HepG2 (cell line): ENCODE data around the gene SNAP23. TPM values are rescaled to one million over a fixed set of nuclear protein-coding genes. Genes with fewer than 3 reads are reported as not detected.

Experiments used
- CCDC6 ChIP-seq: sonication (generic); formaldehyde crosslinking; IDR thresholded peaks from 2 replicates; pipeline ENCODE4 v1.8.1; 2022; ENCODE audit warnings: mild to moderate bottlenecking, missing genetic modification reagents, moderate library complexity
- CEBPG ChIP-seq: IDR thresholded peaks from 2 replicates; pipeline ENCODE4 v1.6.1; 2016
- HHEX ChIP-seq: IDR thresholded peaks from 2 replicates; pipeline ENCODE4 v1.6.1; 2016; ENCODE audit warnings: control low read depth
- KDM3A ChIP-seq: IDR thresholded peaks from 2 replicates; pipeline ENCODE4 v1.6.1; 2018; ENCODE audit warnings: low read depth, missing compliant biosample characterization
- KDM6A ChIP-seq: IDR thresholded peaks from 2 replicates; pipeline ENCODE4 v1.6.1; 2016; ENCODE audit warnings: low read depth
- MIER3 ChIP-seq: IDR thresholded peaks from 2 replicates; pipeline ENCODE4 v1.6.1; 2016; ENCODE audit warnings: missing compliant biosample characterization, borderline replicate concordance
- NR3C1 ChIP-seq: sonication (generic); formaldehyde crosslinking; IDR thresholded peaks from 2 replicates; pipeline ENCODE4 v1.4.0; 2020; ENCODE audit warnings: missing genetic modification reagents
- REPIN1 ChIP-seq: sonication (generic); formaldehyde crosslinking; IDR thresholded peaks from 2 replicates; pipeline ENCODE4 v1.8.0; 2022; ENCODE audit warnings: missing genetic modification reagents, low read depth, mild to moderate bottlenecking, borderline replicate concordance
- SMAD3 ChIP-seq: sonication (generic); formaldehyde crosslinking; IDR thresholded peaks from 2 replicates; pipeline ENCODE4 v1.4.0; 2020; ENCODE audit warnings: missing genetic modification reagents
- STAT5B ChIP-seq: sonication (generic); formaldehyde crosslinking; IDR thresholded peaks from 2 replicates; pipeline ENCODE4 v1.4.0; 2020; ENCODE audit warnings: missing genetic modification reagents
- ZNF230 ChIP-seq: sonication (generic); formaldehyde crosslinking; IDR thresholded peaks from 2 replicates; pipeline ENCODE4 v1.4.0; 2020; ENCODE audit warnings: mild to moderate bottlenecking, missing genetic modification reagents
- ZNF263 ChIP-seq: sonication (generic); formaldehyde crosslinking; IDR thresholded peaks from 2 replicates; pipeline ENCODE4 v1.4.0; 2020; ENCODE audit warnings: missing genetic modification reagents
- ZNF343 ChIP-seq: sonication (generic); formaldehyde crosslinking; IDR thresholded peaks from 2 replicates; pipeline ENCODE4 v1.4.0; 2020; ENCODE audit warnings: mild to moderate bottlenecking, missing genetic modification reagents
- ZNF382 ChIP-seq: sonication (generic); formaldehyde crosslinking; IDR thresholded peaks from 2 replicates; pipeline ENCODE4 v1.5.0; 2020; ENCODE audit warnings: missing genetic modification reagents, mild to moderate bottlenecking, borderline replicate concordance
- ZNF510 ChIP-seq: sonication (generic); formaldehyde crosslinking; IDR thresholded peaks from 2 replicates; pipeline ENCODE4 v1.4.0; 2020; ENCODE audit warnings: low read depth, mild to moderate bottlenecking, missing genetic modification reagents
- ZNF547 ChIP-seq: sonication (generic); formaldehyde crosslinking; IDR thresholded peaks from 2 replicates; pipeline ENCODE4 v1.5.1; 2020; ENCODE audit warnings: mild to moderate bottlenecking, missing genetic modification reagents
- ZNF569 ChIP-seq: sonication (generic); formaldehyde crosslinking; IDR thresholded peaks from 2 replicates; pipeline ENCODE4 v1.5.0; 2020; ENCODE audit warnings: mild to moderate bottlenecking, missing genetic modification reagents, moderate library complexity, borderline replicate concordance
- ZNF574 ChIP-seq: sonication (generic); formaldehyde crosslinking; IDR thresholded peaks from 2 replicates; pipeline ENCODE4 v1.4.0; 2020; ENCODE audit warnings: missing genetic modification reagents
- ZNF614 ChIP-seq: IDR thresholded peaks from 2 replicates; pipeline ENCODE4 v1.6.1; 2018; ENCODE audit warnings: missing biosample characterization, missing genetic modification reagents, inconsistent platforms, borderline replicate concordance
- ZNF639 ChIP-seq: conservative IDR thresholded peaks from 2 replicates; pipeline ENCODE4 v1.6.1; 2018; ENCODE audit warnings: missing genetic modification reagents
- ZNF720 ChIP-seq: sonication (generic); formaldehyde crosslinking; IDR thresholded peaks from 2 replicates; pipeline ENCODE4 v1.4.0; 2020; ENCODE audit warnings: missing genetic modification reagents
- ZNF777 ChIP-seq: sonication (generic); formaldehyde crosslinking; IDR thresholded peaks from 2 replicates; pipeline ENCODE4 v1.4.0; 2020; ENCODE audit warnings: missing genetic modification reagents
- polyA plus RNA-seq, 8 experiments: library from polyadenylated mRNA; depleted of rRNA in 3 of 8; stranded (reverse) in 7 of 8; unstranded in 1 of 8; fragments of >200 nt; fragmentation: Illumina TruSeq in 4 of 8; extraction: Trizol in 4 of 8; gene quantifications; 2 replicates each; pipeline versions ENCODE4 v1.2.1 to v1.2.3, GENCODE V29; 2011 to 2016; ENCODE audit warnings: low read depth in 4 of 8, missing spikeins in 1 of 8, mixed read lengths in 1 of 8; ENCODE audit not compliant: insufficient read depth in 1 of 8
- total RNA-seq, 5 experiments: library from RNA; depleted of rRNA; stranded (reverse); fragments of >200 nt; fragmentation: Illumina TruSeq; extraction: Trizol; gene quantifications; 2 replicates each; pipeline ENCODE4 v1.2.3, GENCODE V29; 2016; ENCODE audit warnings: low read depth in 1 of 5
- TF ChIP-seq, protein P1 (sequence below): sonication (generic); formaldehyde crosslinking; IDR thresholded peaks from 2 replicates; pipeline ENCODE4 v1.8.0; 2022; ENCODE audit warnings: mild to moderate bottlenecking, missing genetic modification reagents; ENCODE audit not compliant: insufficient replicate concordance
- TF ChIP-seq, protein P2 (sequence below): sonication (generic); formaldehyde crosslinking; IDR thresholded peaks from 2 replicates; pipeline ENCODE4 v1.5.0; 2020; ENCODE audit warnings: mild to moderate bottlenecking, missing genetic modification reagents

Gene SNAP23
- total and polyA plus RNA-seq, 2 of the 13 experiments (the other 11 are each of a cell fraction or from before 2014, with no cell fraction given): 37.0 to 101 TPM

- TF ChIP-seq, protein P1, sequence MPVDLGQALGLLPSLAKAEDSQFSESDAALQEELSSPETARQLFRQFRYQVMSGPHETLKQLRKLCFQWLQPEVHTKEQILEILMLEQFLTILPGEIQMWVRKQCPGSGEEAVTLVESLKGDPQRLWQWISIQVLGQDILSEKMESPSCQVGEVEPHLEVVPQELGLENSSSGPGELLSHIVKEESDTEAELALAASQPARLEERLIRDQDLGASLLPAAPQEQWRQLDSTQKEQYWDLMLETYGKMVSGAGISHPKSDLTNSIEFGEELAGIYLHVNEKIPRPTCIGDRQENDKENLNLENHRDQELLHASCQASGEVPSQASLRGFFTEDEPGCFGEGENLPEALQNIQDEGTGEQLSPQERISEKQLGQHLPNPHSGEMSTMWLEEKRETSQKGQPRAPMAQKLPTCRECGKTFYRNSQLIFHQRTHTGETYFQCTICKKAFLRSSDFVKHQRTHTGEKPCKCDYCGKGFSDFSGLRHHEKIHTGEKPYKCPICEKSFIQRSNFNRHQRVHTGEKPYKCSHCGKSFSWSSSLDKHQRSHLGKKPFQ (CRISPR knock-in tag): no peak
- TF ChIP-seq ZNF639 (no peak), HHEX (CRISPR knock-in tag) (no peak), STAT5B (CRISPR knock-in tag) (no peak), ZNF263 (CRISPR knock-in tag) (peak; percentile 45; the same call in 1 of the 2 replicates), CCDC6 (CRISPR knock-in tag) (peak; percentile 91), REPIN1 (peak; percentile 51; the same call in 1 of the 2 replicates), KDM6A (CRISPR knock-in tag) (no peak), NR3C1 (no peak), ZNF343 (no peak), ZNF569 (peak; percentile 64; the same call in 1 of the 2 replicates), ZNF614 (CRISPR knock-in tag) (peak; percentile 84; the same call in 1 of the 2 replicates), ZNF777 (CRISPR knock-in tag) (peak; percentile 82), ZNF510 (no peak), ZNF574 (peak; percentile 86), ZNF382 (CRISPR knock-in tag) (no peak), ZNF230 (CRISPR knock-in tag) (0 out of 2 replicates have a peak, but pooled peaks have one; percentile 59), ZNF720 (CRISPR knock-in tag) (no peak), SMAD3 (CRISPR knock-in tag) (peak; percentile 66; the same call in 1 of the 2 replicates), KDM3A (peak; percentile 80), ZNF547 (CRISPR knock-in tag) (peak; percentile 75; the same call in 1 of the 2 replicates), MIER3 (CRISPR knock-in tag) (no peak), CEBPG (CRISPR knock-in tag) (peak; percentile 48; the same call in 1 of the 2 replicates)
- TF ChIP-seq, protein P2, sequence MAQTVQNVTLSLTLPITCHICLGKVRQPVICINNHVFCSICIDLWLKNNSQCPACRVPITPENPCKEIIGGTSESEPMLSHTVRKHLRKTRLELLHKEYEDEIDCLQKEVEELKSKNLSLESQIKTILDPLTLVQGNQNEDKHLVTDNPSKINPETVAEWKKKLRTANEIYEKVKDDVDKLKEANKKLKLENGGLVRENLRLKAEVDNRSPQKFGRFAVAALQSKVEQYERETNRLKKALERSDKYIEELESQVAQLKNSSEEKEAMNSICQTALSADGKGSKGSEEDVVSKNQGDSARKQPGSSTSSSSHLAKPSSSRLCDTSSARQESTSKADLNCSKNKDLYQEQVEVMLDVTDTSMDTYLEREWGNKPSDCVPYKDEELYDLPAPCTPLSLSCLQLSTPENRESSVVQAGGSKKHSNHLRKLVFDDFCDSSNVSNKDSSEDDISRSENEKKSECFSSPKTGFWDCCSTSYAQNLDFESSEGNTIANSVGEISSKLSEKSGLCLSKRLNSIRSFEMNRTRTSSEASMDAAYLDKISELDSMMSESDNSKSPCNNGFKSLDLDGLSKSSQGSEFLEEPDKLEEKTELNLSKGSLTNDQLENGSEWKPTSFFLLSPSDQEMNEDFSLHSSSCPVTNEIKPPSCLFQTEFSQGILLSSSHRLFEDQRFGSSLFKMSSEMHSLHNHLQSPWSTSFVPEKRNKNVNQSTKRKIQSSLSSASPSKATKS (CRISPR knock-in tag): no peak
Measured at GRCh38 chr15:42548249-42549031, 53.0 kb downstream of the SNAP23 start, which contains the start of the genes HAUS2 and LRRC57 (continued).
